C4-2B (cell line): ENCODE results near the gene WWOX.

Source experiments
- H3K27ac ChIP-seq: fragments of 450-650 bp; 2 replicates; pipeline ENCODE4 v1.5.1; 2017
- ZFX ChIP-seq: fragments of 450-650 bp; IDR thresholded peaks from 2 replicates; pipeline ENCODE4 v1.6.1; 2017
- TF ChIP-seq, protein P1 (sequence below): fragments of 450-650 bp; conservative IDR thresholded peaks from 2 replicates; pipeline ENCODE4 v1.5.1; 2017; ENCODE audit warnings: mild to moderate bottlenecking

Gene WWOX

DNA sequence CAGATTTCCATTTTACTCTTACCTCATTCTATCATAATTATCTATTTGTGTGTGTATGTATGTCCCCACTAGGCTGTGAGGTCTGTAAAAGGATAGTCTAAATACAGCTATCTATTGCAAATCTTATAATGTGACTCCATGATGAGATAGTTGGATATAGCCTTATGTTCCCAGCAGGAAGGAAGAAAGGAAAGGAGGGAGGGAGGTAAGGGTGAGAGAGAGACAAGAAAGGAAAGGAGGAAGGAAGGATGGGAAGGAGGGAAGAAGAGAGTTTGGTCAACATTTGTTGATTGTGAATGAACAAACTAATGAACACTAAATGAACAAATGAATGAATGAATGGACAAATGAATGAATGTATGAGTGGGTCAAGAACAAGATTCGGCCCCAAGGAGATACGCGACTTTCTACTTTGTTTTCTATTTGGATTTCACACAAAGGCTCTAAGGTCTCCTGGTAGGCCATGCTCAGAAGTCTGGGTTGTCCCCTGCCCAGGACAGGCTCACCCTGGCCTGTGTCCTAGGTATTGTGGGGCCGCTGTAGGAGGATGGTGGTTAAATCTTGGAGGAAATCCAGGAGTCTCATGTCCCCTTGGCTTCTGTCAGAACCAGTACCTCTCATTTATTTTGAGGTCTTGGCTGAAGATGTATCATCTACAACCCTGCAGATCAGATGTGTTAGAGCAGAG, 195.2 kb downstream of the WWOX start:
- no peak for TF ChIP-seq ZFX
- TF ChIP-seq, protein P1, sequence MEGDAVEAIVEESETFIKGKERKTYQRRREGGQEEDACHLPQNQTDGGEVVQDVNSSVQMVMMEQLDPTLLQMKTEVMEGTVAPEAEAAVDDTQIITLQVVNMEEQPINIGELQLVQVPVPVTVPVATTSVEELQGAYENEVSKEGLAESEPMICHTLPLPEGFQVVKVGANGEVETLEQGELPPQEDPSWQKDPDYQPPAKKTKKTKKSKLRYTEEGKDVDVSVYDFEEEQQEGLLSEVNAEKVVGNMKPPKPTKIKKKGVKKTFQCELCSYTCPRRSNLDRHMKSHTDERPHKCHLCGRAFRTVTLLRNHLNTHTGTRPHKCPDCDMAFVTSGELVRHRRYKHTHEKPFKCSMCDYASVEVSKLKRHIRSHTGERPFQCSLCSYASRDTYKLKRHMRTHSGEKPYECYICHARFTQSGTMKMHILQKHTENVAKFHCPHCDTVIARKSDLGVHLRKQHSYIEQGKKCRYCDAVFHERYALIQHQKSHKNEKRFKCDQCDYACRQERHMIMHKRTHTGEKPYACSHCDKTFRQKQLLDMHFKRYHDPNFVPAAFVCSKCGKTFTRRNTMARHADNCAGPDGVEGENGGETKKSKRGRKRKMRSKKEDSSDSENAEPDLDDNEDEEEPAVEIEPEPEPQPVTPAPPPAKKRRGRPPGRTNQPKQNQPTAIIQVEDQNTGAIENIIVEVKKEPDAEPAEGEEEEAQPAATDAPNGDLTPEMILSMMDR: no peak

GRCh38 chr16:78297066-78297666, 197.7 kb downstream of the WWOX start:
- no peak for TF ChIP-seq ZFX
- TF ChIP-seq, protein P1: no peak

More for the DNA sequence above, 195.2 kb downstream of the WWOX start:
- no peak overlapping the region for H3K27ac ChIP-seq

DNA sequence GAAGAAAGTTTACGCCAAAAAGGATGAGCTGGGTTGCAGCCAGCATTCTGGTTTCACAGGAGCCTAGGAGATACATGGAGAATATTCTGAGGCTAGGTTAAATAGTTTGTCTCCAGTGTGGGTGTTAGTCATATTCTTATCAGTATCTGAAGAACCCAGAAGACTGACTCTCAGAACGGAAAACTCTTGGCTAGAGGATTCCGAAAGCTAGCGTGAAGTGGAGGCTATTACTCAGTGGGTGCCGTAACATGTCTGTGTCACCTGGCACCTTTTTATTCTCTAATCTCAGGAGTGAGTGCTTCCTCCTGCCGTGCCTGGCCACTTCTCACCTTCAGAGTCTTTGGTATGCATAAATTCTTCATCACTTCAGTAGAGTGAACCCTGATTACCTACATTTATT, 199.5 kb downstream of the WWOX start:
- no peak for TF ChIP-seq ZFX
- TF ChIP-seq, protein P1: no peak
- no peak overlapping the region for H3K27ac ChIP-seq

More at GRCh38 chr16:78297066-78297666, 197.7 kb downstream of the WWOX start:
- H3K27ac ChIP-seq: no peak overlapping the region

GRCh38 chr16:78300469-78300868, 201.0 kb downstream of the WWOX start:
- H3K27ac ChIP-seq: no peak overlapping the region
- no peak for TF ChIP-seq ZFX
- TF ChIP-seq, protein P1: no peak

DNA sequence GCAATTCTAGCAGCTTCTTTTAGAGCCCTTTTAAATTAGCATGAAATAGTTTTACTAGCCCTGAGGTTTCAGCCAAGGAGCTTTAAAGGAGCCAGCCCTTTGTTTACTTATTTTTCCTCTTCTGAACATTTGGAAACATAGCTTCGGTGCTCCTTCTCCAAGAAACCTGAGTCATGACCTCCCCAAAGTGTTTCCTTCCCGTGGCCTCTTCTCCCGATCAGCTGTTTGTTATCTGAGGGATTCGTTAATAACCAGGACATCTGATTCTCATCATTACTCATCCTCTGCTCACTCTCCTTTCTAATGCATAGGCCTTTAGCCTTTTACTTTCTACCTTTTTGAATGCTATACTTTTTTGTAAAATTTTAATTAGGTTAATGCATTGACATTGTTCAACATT, 204.5 kb downstream of the WWOX start:
- no peak overlapping the region for H3K27ac ChIP-seq
- TF ChIP-seq, protein P1: no peak
- no peak for TF ChIP-seq ZFX

DNA sequence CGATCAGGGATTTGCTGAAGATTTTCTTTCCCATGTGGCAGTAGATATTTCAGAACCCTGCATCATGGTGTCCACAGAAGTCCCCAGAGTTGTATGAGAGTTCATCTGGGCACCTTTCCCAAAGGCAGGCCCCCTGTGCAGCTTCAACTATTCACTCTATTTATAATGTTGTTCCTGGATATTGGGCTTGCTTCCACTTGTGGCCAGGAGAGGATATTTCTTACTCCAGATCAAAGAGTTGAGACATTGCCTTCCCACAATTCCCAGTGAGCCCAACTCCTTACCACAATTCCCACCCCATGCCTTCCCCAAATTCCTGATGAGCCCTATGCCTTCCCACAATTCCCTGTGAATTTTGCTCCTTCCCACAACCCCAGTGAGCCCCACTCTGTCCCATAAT, 206.9 kb downstream of the WWOX start:
- no peak overlapping the region for H3K27ac ChIP-seq
- TF ChIP-seq, protein P1: no peak
- no peak for TF ChIP-seq ZFX

GRCh38 chr16:78307824-78308528, 208.5 kb downstream of the WWOX start:
- no peak for TF ChIP-seq ZFX
- TF ChIP-seq, protein P1: no peak
- no peak overlapping the region for H3K27ac ChIP-seq
